DMS53 treated with DMSO at 0.1 percent for 48 hours (cell line): ENCODE results near the gene KAT14.
"Not testable (repeated sequence)": the region's sequence is repeated elsewhere in the genome, so short reads cannot be mapped to it uniquely, and the experiment has no call there.

Source experiments
- DNase-seq: peaks from one replicate; lab custom pipeline; 2025; ENCODE audit not compliant: unreplicated experiment; lab: John Stamatoyannopoulos, UW

Gene KAT14

GRCh38 chr20:18137412-18138265 is at the start of gene KAT14, which contains the start of gene PET117:
Gene KAT14, plus strand, starts transcription at chr20:18137863. Its CDS starts 4,798 bp downstream, at chr20:18142661.
Gene PET117, plus strand, starts transcription at chr20:18137863. Its CDS starts 93 bp downstream, at chr20:18137956.
- DNase-seq, result peak; percentile 73

GRCh38 chr20:18088298-18088697 is 49.4 kb upstream of the KAT14 start:
- not testable (repeated sequence) for DNase-seq

- not testable (repeated sequence) for DNase-seq
These were observed 48.8 kb upstream of the KAT14 start for GRCh38 chr20:18088841-18089240.

GRCh38 chr20:18090044-18090443 is 47.6 kb upstream of the KAT14 start:
- DNase-seq, result no peak

GRCh38 chr20:18090477-18090876 is 47.2 kb upstream of the KAT14 start:
- no peak for DNase-seq

GRCh38 chr20:18091623-18092022 is 46.0 kb upstream of the KAT14 start:
- DNase-seq, result no peak

- no peak for DNase-seq
These were observed 44.8 kb upstream of the KAT14 start for GRCh38 chr20:18092890-18093289.

GRCh38 chr20:18093388-18093787 is 44.3 kb upstream of the KAT14 start:
- DNase-seq, result no peak

- DNase-seq, result no peak
These were observed 43.5 kb upstream of the KAT14 start for GRCh38 chr20:18094191-18094590.

GRCh38 chr20:18100569-18100968 is 37.1 kb upstream of the KAT14 start:
- DNase-seq, result not testable (repeated sequence)

- no peak for DNase-seq
These were observed 36.4 kb upstream of the KAT14 start for GRCh38 chr20:18101125-18101810.

- DNase-seq, result peak; percentile 40
These were observed 34.2 kb upstream of the KAT14 start for GRCh38 chr20:18103497-18103896.

- DNase-seq, result no peak
These were observed 29.3 kb upstream of the KAT14 start for GRCh38 chr20:18108326-18108725.

- DNase-seq, result not testable (repeated sequence)
These were observed 9.1 kb upstream of the KAT14 start for GRCh38 chr20:18128574-18128973.

GRCh38 chr20:18132663-18133062 is 5.0 kb upstream of the KAT14 start:
- DNase-seq, result no peak

GRCh38 chr20:18133962-18134361 is 3.7 kb upstream of the KAT14 start:
- DNase-seq, result no peak

GRCh38 chr20:18138266-18138582 is 561 bp downstream of the KAT14 start:
- no peak for DNase-seq

GRCh38 chr20:18138639-18139583 is 1.2 kb downstream of the KAT14 start:
- no peak for DNase-seq

GRCh38 chr20:18139832-18140231 is 2.2 kb downstream of the KAT14 start:
- no peak for DNase-seq

GRCh38 chr20:18144541-18145099 is 7.0 kb downstream of the KAT14 start:
- no peak for DNase-seq

GRCh38 chr20:18154342-18154741 is 16.7 kb downstream of the KAT14 start:
- no peak for DNase-seq
